H1 (cell line): ENCODE measurements around the gene APOA4. TPM values are rescaled to one million over a fixed set of nuclear protein-coding genes. Genes with fewer than 3 reads are reported as not detected.

Experiments
- CTCF ChIA-PET: fragments of 300-600 bp; sonication (Branson Sonifier 250); formaldehyde crosslinking; loops from one replicate; lab custom pipeline; 2021; ENCODE audit not compliant: partially characterized antibody; lab: Charles Lee
- POLR2A ChIA-PET: fragments of 300-600 bp; sonication (Branson Sonifier 250); formaldehyde crosslinking; loops from one replicate; lab custom pipeline; 2021; ENCODE audit warnings: inconsistent platforms; ENCODE audit not compliant: partially characterized antibody; lab: Charles Lee
- DNase-seq, 2 experiments: peaks; one replicate each; pipeline versions ENCODE4 v3.0.0 to v3.0.0-alpha.2; 2010 to 2022; ENCODE audit warnings: low spot score in 2 of 2, low read depth in 1 of 2, mixed read lengths in 1 of 2
- FAIRE-seq: peaks from 2 replicates; lab custom pipeline; 2011; peaks lifted over from hg19 to GRCh38; lab: Jason Lieb, UNC
- H2AFZ ChIP-seq: 2 replicates; pipeline ENCODE4 v1.8.1; 2012; ENCODE audit warnings: low read length, inconsistent platforms
- H2AK5ac ChIP-seq: 2 replicates; pipeline ENCODE4 v1.6.1; 2013; ENCODE audit warnings: low read depth, low read length
- H2BK120ac ChIP-seq: replicated peaks from 2 replicates; pipeline ENCODE3; 2013; ENCODE audit warnings: low read depth, low read length, inconsistent platforms
- H2BK12ac ChIP-seq: 2 replicates; pipeline ENCODE4 v1.6.1; 2013; ENCODE audit warnings: low read depth, low read length
- H2BK15ac ChIP-seq: 2 replicates; pipeline ENCODE4 v1.6.1; 2013; ENCODE audit warnings: low read length
- H2BK20ac ChIP-seq: 2 replicates; pipeline ENCODE4 v1.6.1; 2013; ENCODE audit warnings: low read length
- H2BK5ac ChIP-seq: 2 replicates; pipeline ENCODE4 v1.6.1; 2013; ENCODE audit warnings: low read depth, low read length
- H3K14ac ChIP-seq: 2 replicates; pipeline ENCODE4 v1.6.1; 2013; ENCODE audit warnings: inconsistent platforms; ENCODE audit not compliant: insufficient read length
- H3K18ac ChIP-seq: 2 replicates; pipeline ENCODE4 v1.6.1; 2013; ENCODE audit warnings: low read length; ENCODE audit errors: extremely low read depth
- H3K23ac ChIP-seq: 2 replicates; pipeline ENCODE4 v1.6.1; 2013; ENCODE audit warnings: inconsistent platforms; ENCODE audit not compliant: insufficient read length
- H3K23me2 ChIP-seq: 2 replicates; pipeline ENCODE4 v1.6.1; 2013; ENCODE audit warnings: low read depth, low read length
- H3K27ac ChIP-seq: 2 replicates; pipeline ENCODE4 v1.6.1; 2011; ENCODE audit warnings: low read depth, low read length, inconsistent platforms
- H3K27me3 ChIP-seq, 4 experiments: replicated peaks in 1 of 4; 1 replicate in 1 of 4; 2 replicates in 3 of 4; pipeline versions ENCODE4 v1.6.1 to v1.8.1; 2011 to 2013; ENCODE audit warnings: low read length in 3 of 4, mild to moderate bottlenecking in 3 of 4, inconsistent platforms in 2 of 4, mixed read lengths in 2 of 4, moderate library complexity in 1 of 4; ENCODE audit not compliant: control insufficient read depth in 3 of 4, insufficient read depth in 3 of 4; ENCODE audit errors: extremely low read depth in 1 of 4
- H3K36me3 ChIP-seq, 4 experiments: 2 replicates each; pipeline versions ENCODE4 v1.6.1 to v1.8.1; 2011 to 2013; ENCODE audit warnings: mild to moderate bottlenecking in 4 of 4, low read length in 3 of 4, moderate library complexity in 2 of 4, control low read depth in 1 of 4, inconsistent platforms in 1 of 4; ENCODE audit not compliant: insufficient read depth in 4 of 4, control insufficient read depth in 2 of 4
- H3K4ac ChIP-seq: replicated peaks from 2 replicates; pipeline ENCODE3; 2013; ENCODE audit warnings: low read length, low read depth, mixed read lengths, inconsistent platforms; ENCODE audit not compliant: insufficient read length
- H3K4me1 ChIP-seq, 4 experiments: replicated peaks in 1 of 4; 1 replicate in 1 of 4; 2 replicates in 3 of 4; pipeline versions ENCODE4 v1.6.1 to v1.8.1; 2011 to 2013; ENCODE audit warnings: low read length in 3 of 4, inconsistent platforms in 2 of 4, mixed read lengths in 1 of 4; ENCODE audit not compliant: insufficient read depth in 4 of 4, control insufficient read depth in 3 of 4
- H3K4me2 ChIP-seq, 2 experiments: 2 replicates each; pipeline versions ENCODE4 v1.6.1 to v1.8.1; 2011 to 2013; ENCODE audit warnings: low read depth in 2 of 2, low read length in 2 of 2, control low read depth in 1 of 2, inconsistent platforms in 1 of 2, mild to moderate bottlenecking in 1 of 2; ENCODE audit not compliant: insufficient read depth in 1 of 2
- H3K4me3 ChIP-seq, 4 experiments: fragments of 200-600, 300-600 bp in 1 of 4; sonication (generic), shearing (Covaris generic), sonication (Bioruptor Twin) in 1 of 4; 2 replicates each; pipeline versions ENCODE4 v1.5.1 to v1.8.1; 2011 to 2016; ENCODE audit warnings: low read length in 4 of 4, low read depth in 3 of 4, control low read depth in 2 of 4, inconsistent platforms in 2 of 4, mild to moderate bottlenecking in 2 of 4, mixed read lengths in 1 of 4, moderate library complexity in 1 of 4; ENCODE audit not compliant: insufficient read depth in 2 of 4; ENCODE audit errors: extremely low read depth in 1 of 4
- H3K56ac ChIP-seq: replicated peaks from 2 replicates; pipeline ENCODE3; 2013; ENCODE audit warnings: low read depth, mild to moderate bottlenecking, mixed read lengths, low read length, inconsistent platforms; ENCODE audit not compliant: insufficient read length
- H3K79me1 ChIP-seq: 2 replicates; pipeline ENCODE4 v1.6.1; 2013; ENCODE audit warnings: low read depth, low read length, control low read depth
- H3K79me2 ChIP-seq, 2 experiments: 2 replicates each; pipeline versions ENCODE4 v1.6.1 to v1.8.1; 2012 to 2013; ENCODE audit warnings: low read length in 2 of 2, mild to moderate bottlenecking in 2 of 2, inconsistent platforms in 1 of 2; ENCODE audit not compliant: insufficient read depth in 2 of 2, control insufficient read depth in 1 of 2
- H3K9ac ChIP-seq, 4 experiments: replicated peaks in 1 of 4; 1 replicate in 1 of 4; 2 replicates in 3 of 4; pipeline versions ENCODE4 v1.6.1 to v1.8.1; 2011 to 2013; ENCODE audit warnings: low read depth in 3 of 4, low read length in 3 of 4, control low read depth in 2 of 4, mild to moderate bottlenecking in 2 of 4, moderate library complexity in 2 of 4, inconsistent platforms in 1 of 4; ENCODE audit errors: extremely low read depth in 1 of 4
- H3K9me3 ChIP-seq, 2 experiments: 2 replicates each; pipeline versions ENCODE4 v1.6.1 to v1.8.1; 2012 to 2013; ENCODE audit warnings: mild to moderate bottlenecking in 2 of 2, moderate library complexity in 2 of 2, control low read depth in 1 of 2, inconsistent platforms in 1 of 2, low read depth in 1 of 2, low read length in 1 of 2, mixed read lengths in 1 of 2; ENCODE audit not compliant: insufficient read depth in 2 of 2
- H4K20me1 ChIP-seq, 2 experiments: replicated peaks in 1 of 2; 2 replicates each; pipeline versions ENCODE3 to v1.8.1; 2011 to 2013; ENCODE audit warnings: inconsistent platforms in 2 of 2, low read length in 2 of 2, mild to moderate bottlenecking in 1 of 2; ENCODE audit not compliant: insufficient read depth in 2 of 2, control insufficient read depth in 1 of 2
- H4K5ac ChIP-seq: 2 replicates; pipeline ENCODE4 v1.6.1; 2013; ENCODE audit warnings: low read length, low read depth, mixed read lengths, inconsistent platforms; ENCODE audit not compliant: insufficient read length
- H4K8ac ChIP-seq: 2 replicates; pipeline ENCODE4 v1.8.0; 2013; ENCODE audit warnings: mild to moderate bottlenecking, moderate library complexity, low read length, inconsistent platforms; ENCODE audit not compliant: insufficient read depth; ENCODE audit errors: extremely low read depth
- H4K91ac ChIP-seq: replicated peaks from 2 replicates; pipeline ENCODE3; 2013; ENCODE audit warnings: low read length, mixed read lengths, inconsistent platforms; ENCODE audit not compliant: insufficient read length
- ATF2 ChIP-seq: IDR thresholded peaks from 2 replicates; pipeline ENCODE4 v1.6.1; 2012; ENCODE audit warnings: low read length, inconsistent platforms
- CHD1 ChIP-seq: IDR thresholded peaks from 2 replicates; pipeline ENCODE4 v1.6.1; 2012; ENCODE audit warnings: low read depth, low read length, improper control_type of control experiment
- EGR1 ChIP-seq: IDR thresholded peaks from 2 replicates; pipeline ENCODE4 v1.6.1; 2011; ENCODE audit warnings: low read depth, low read length, borderline replicate concordance
- FOSL1 ChIP-seq: IDR thresholded peaks from 2 replicates; pipeline ENCODE4 v1.6.1; 2011; ENCODE audit warnings: mild to moderate bottlenecking, low read depth, low read length, moderate library complexity; ENCODE audit not compliant: insufficient read depth
- HDAC6 ChIP-seq: IDR thresholded peaks from one replicate; pipeline ENCODE4 v1.7.1; 2012; ENCODE audit warnings: low read depth, mild to moderate bottlenecking, inconsistent platforms, low read length, moderate library complexity
- JUN ChIP-seq: IDR thresholded peaks from 2 replicates; pipeline ENCODE4 v1.6.1; 2011; ENCODE audit warnings: low read depth, mild to moderate bottlenecking, improper control_type of control experiment, low read length
- KDM4A ChIP-seq: IDR thresholded peaks from one replicate; pipeline ENCODE4 v1.7.1; 2012; ENCODE audit warnings: low read depth, mild to moderate bottlenecking, moderate library complexity, low read length, inconsistent platforms; ENCODE audit not compliant: severe bottlenecking
- POU5F1 ChIP-seq: IDR thresholded peaks from 2 replicates; pipeline ENCODE4 v1.6.1; 2011; ENCODE audit warnings: low read depth, mild to moderate bottlenecking, low read length, moderate library complexity
- RBBP5 ChIP-seq: IDR thresholded peaks from 2 replicates; pipeline ENCODE4 v1.7.1; 2012; ENCODE audit warnings: low read depth, mild to moderate bottlenecking, inconsistent platforms, low read length, moderate library complexity, borderline replicate concordance
- SAP30 ChIP-seq: fragments of 300-600 bp; sonication (generic); IDR thresholded peaks from 2 replicates; pipeline ENCODE4 v1.7.1; 2012; ENCODE audit warnings: low read length, moderate library complexity, mild to moderate bottlenecking, inconsistent platforms; ENCODE audit not compliant: insufficient read depth, insufficient replicate concordance
- SIX5 ChIP-seq: IDR thresholded peaks from 2 replicates; pipeline ENCODE4 v1.6.1; 2011; ENCODE audit warnings: mild to moderate bottlenecking, low read depth, low read length
- TEAD4 ChIP-seq: IDR thresholded peaks from 2 replicates; pipeline ENCODE4 v1.6.1; 2012; ENCODE audit warnings: low read depth, low read length, inconsistent platforms, mixed read lengths
- WGBS, 2 experiments: shearing (Covaris generic) in 1 of 2; methylation state at CpG; one replicate each; pipeline versions ENCODE4 v1.1.6 to v1.1.7; 2013 to 2015; ENCODE audit warnings: low lambda C conversion rate in 2 of 2, mixed read lengths in 2 of 2, inconsistent platforms in 1 of 2, low coverage in 1 of 2, missing lambda C conversion rate in 1 of 2; ENCODE audit not compliant: insufficient replicate concordance in 2 of 2, insufficient coverage in 1 of 2, insufficient read length in 1 of 2; ENCODE audit errors: extremely low coverage in 1 of 2, missing lambda C conversion rate in 1 of 2; 5-methylcytosine and 5-hydroxymethylcytosine counted together
- polyA plus RNA-seq, 7 experiments: library from polyadenylated mRNA; depleted of rRNA in 3 of 7; stranded (reverse) in 5 of 7; unstranded in 2 of 7; fragments of >200 nt in 5 of 7; fragments of 200-250 nt in 2 of 7; gene quantifications; 1 replicate in 5 of 7; 2 replicates in 1 of 7; 4 replicates in 1 of 7; pipeline versions ENCODE4 v1.2.1 to v1.2.3, GENCODE V29; 2011 to 2013; ENCODE audit warnings: missing spikeins in 2 of 7, mixed read lengths in 2 of 7
- total RNA-seq: library from RNA; stranded (reverse); fragmentation: NEBNext Ultra II Directional; extraction: Animal tissue kit (Norgen Biotek cat#: 25700); gene quantifications from 2 replicates; pipeline ENCODE4 v1.2.1, GENCODE V29; 2021

Gene APOA4
- total and polyA plus RNA-seq, 2 of the 8 experiments (the other 6 are each of a cell fraction or from before 2014, with no cell fraction given), result not detected

GRCh38 chr11:116864531-116864930 lies 41.4 kb upstream of the APOA4 start:
- no peak overlapping the region for H3K9ac ChIP-seq
- no peaks in the 10 kb centered on the region for H3K9me3 ChIP-seq
- H4K5ac ChIP-seq, result no peak overlapping the region
- POLR2A ChIA-PET, result no interaction called here
- no peak overlapping the region for H3K4me3 ChIP-seq
- no peak overlapping the region for H2AFZ ChIP-seq
- H2BK5ac ChIP-seq, result no peak overlapping the region
- H4K91ac ChIP-seq, result no peak overlapping the region
- CTCF ChIA-PET, result interaction anchor here (1.3 to 6.2 kb wide), 5 partner anchors 9 to 363 kb away, joined by 3 to 37 read pairs (median 4); no protein-coding TSS in a partner anchor
- TF ChIP-seq ATF2, result no peak
- TF ChIP-seq HDAC6, result no peak
- TF ChIP-seq RBBP5, result no peak
- TF ChIP-seq SIX5, result no peak
- TF ChIP-seq FOSL1, result no peak
- no peak for TF ChIP-seq SAP30
- TF ChIP-seq POU5F1, result no peak
- TF ChIP-seq JUN, result no peak
- no peak for TF ChIP-seq KDM4A
- TF ChIP-seq TEAD4, result no peak
- TF ChIP-seq CHD1, result no peak
- TF ChIP-seq EGR1, result no peak
- H3K4me2 ChIP-seq, result no peak overlapping the region
- no peak overlapping the region for H2BK15ac ChIP-seq
- H3K4ac ChIP-seq, result no peak overlapping the region
- H4K8ac ChIP-seq, result no peak overlapping the region
- H2AK5ac ChIP-seq, result no peak overlapping the region
- peaks cover 0 to 49% (median 34%) of the 10 kb centered on the region in 4 experiments; a peak in 6 of 8 replicates for H3K36me3 ChIP-seq
- no peak overlapping the region for H3K23ac ChIP-seq
- no peak overlapping the region for H3K56ac ChIP-seq
- no peaks in the 10 kb centered on the region for H3K23me2 ChIP-seq
- no peak overlapping the region for H2BK20ac ChIP-seq
- no peak overlapping the region for H3K27ac ChIP-seq
- no peaks in the 10 kb centered on the region for H3K79me2 ChIP-seq
- H4K20me1 ChIP-seq, result peaks cover 0 to 3% of the 10 kb centered on the region in 2 experiments
- H2BK120ac ChIP-seq, result no peak overlapping the region
- H3K79me1 ChIP-seq, result no peaks in the 10 kb centered on the region
- no peaks in the 10 kb centered on the region for H3K4me1 ChIP-seq
- no peak for FAIRE-seq
- DNase-seq, result no peak
- H2BK12ac ChIP-seq, result no peak overlapping the region
- WGBS, 2 experiments, result 89% methylated on average over 5 of the region's 5 CpGs; no CpG with 5 or more reads in 1 of the 2 experiments
- H3K14ac ChIP-seq, result no peak overlapping the region
- H3K18ac ChIP-seq, result no peak overlapping the region
- H3K27me3 ChIP-seq, result no peaks in the 10 kb centered on the region
